Activated naive CD4-positive, alpha-beta T cell treated with anti-CD3 and anti-CD28 coated beads, Interleukin-2, amount 10 ng/mL, durations not matched to agents 5 hours and 36 hours (primary cell): ENCODE data around the gene CCDC88B. TPM values are rescaled to one million over a fixed set of nuclear protein-coding genes. Genes with fewer than 3 reads are reported as not detected.

ENCODE experiments used
- microRNA-seq: library from miRNA; unstranded; fragments of <30 nt; microRNA quantifications from one replicate; pipeline ENCODE4 v1.2.0, GENCODE V29; 2022; ENCODE audit warnings: borderline microRNAs expressed, borderline replicate concordance
- total RNA-seq, 2 experiments: library from RNA; stranded (reverse); gene quantifications; one replicate each; pipeline ENCODE4 v1.2.3, GENCODE V29; 2021

Gene CCDC88B, protein sequence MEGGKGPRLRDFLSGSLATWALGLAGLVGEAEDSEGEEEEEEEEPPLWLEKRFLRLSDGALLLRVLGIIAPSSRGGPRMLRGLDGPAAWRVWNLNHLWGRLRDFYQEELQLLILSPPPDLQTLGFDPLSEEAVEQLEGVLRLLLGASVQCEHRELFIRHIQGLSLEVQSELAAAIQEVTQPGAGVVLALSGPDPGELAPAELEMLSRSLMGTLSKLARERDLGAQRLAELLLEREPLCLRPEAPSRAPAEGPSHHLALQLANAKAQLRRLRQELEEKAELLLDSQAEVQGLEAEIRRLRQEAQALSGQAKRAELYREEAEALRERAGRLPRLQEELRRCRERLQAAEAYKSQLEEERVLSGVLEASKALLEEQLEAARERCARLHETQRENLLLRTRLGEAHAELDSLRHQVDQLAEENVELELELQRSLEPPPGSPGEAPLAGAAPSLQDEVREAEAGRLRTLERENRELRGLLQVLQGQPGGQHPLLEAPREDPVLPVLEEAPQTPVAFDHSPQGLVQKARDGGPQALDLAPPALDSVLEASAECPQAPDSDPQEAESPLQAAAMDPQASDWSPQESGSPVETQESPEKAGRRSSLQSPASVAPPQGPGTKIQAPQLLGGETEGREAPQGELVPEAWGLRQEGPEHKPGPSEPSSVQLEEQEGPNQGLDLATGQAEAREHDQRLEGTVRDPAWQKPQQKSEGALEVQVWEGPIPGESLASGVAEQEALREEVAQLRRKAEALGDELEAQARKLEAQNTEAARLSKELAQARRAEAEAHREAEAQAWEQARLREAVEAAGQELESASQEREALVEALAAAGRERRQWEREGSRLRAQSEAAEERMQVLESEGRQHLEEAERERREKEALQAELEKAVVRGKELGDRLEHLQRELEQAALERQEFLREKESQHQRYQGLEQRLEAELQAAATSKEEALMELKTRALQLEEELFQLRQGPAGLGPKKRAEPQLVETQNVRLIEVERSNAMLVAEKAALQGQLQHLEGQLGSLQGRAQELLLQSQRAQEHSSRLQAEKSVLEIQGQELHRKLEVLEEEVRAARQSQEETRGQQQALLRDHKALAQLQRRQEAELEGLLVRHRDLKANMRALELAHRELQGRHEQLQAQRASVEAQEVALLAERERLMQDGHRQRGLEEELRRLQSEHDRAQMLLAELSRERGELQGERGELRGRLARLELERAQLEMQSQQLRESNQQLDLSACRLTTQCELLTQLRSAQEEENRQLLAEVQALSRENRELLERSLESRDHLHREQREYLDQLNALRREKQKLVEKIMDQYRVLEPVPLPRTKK (N-terminal part only)
- total RNA-seq, result 100 to 1,000 TPM; 115 to 126 TPM

DNA sequence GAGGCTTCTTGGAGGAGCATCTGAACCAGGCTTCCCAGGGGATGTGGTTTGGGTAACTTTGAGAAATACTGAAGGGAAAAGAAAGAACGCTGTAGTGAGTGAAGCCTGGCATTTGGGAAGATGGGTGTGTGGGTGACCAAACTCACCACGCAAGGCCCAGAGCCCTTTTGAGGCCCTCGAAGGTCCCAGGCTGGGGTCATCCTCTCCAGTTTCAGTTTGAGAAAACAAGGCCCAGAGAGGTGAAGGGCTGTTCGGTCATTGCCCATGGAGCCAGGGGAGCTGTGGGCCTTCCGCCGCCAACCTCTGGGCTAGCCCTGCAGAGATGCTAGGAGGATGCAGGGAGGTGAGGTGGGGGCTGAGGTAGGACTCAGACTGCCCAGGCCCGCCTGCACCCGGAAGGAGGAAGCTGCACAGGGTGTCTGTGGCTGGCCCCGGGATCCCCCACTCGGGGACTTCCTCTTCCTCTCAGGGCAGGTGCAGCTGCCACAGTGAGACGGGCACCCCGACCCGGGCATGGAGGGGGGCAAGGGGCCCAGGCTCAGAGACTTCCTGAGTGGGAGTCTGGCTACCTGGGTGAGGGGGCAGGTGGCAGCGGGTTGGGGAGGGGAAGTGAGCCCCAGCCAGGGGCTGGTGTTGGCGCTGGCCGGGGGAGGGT is at the start of gene CCDC88B:
Gene CCDC88B, plus strand, starts transcription at position 451 of the 655 bp plus-strand sequence. Its CDS starts 63 bp downstream, at position 514.

DNA sequence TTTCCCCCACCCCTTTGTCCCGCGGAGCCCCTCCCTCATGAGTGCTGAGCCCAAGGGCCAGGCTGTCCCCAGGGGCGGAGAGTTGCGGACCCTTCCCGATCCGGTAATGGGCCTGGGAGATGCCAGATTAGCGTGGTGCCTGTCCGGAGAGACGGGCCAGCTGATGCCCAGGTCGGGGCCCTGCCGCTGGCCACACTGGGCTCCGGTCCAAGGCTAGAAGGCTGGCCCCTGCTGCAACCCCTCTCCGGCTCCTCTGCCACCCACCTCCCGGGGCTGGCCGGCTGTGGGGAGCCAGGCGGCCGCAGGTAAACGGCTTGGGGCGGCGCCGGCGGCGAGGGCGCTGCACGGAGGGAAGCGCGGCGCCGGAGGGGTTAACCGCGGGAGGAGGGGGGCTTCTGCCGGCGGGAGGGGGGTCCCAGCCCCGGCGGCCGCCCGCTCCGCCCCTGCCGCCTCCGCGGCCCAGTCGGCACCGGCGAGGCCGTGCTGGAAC is 48.7 kb upstream of the CCDC88B start, which contains the start of gene KCNK4:
Gene KCNK4, plus strand, starts transcription at position 41 of the 490 bp plus-strand sequence. CDS start 1,717 bp downstream, outside the sequence.

DNA sequence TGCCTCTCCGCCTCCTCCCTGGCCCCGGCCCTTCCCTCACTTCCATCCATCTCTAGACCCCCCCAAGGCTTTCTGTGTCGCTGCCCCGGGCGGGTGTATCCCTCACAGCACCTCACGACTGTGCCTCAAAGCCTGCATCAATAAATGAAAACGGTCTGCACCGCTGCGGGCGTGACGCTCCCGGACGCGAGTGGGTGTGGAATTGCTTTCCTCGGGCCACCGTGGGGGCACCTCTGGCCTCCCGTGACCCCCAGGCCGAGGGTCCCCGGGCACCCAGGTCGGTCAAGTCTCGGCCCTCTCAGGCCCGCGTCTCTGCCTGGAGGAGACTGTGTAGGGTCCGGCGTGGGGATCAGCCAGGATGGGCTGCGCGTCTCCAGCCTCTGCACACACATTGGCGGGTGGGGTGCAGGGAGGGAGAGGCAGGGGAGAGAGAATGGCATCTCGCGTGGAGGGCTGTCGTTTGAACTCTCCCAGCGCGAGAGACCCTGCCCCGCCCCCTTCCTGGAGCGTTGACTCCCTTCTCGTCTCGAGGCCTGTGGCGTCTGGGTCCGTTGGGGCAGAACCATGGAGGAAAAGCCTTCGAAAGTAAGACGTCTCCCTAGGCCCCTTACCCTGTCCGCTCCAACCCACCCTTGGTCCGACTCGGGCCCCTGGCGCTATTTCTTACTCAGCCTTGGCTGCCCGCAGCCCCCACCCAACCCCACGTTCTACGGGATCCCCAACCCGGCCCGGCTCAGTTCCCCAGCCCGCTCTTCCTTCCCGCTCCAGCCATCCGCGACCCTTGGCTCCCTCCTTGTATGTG is 40.0 kb upstream of the CCDC88B start, which contains the start of gene CATSPERZ:
Gene CATSPERZ, plus strand, starts transcription at position 512 of the 802 bp plus-strand sequence. Its CDS starts 53 bp downstream, at position 565.

DNA sequence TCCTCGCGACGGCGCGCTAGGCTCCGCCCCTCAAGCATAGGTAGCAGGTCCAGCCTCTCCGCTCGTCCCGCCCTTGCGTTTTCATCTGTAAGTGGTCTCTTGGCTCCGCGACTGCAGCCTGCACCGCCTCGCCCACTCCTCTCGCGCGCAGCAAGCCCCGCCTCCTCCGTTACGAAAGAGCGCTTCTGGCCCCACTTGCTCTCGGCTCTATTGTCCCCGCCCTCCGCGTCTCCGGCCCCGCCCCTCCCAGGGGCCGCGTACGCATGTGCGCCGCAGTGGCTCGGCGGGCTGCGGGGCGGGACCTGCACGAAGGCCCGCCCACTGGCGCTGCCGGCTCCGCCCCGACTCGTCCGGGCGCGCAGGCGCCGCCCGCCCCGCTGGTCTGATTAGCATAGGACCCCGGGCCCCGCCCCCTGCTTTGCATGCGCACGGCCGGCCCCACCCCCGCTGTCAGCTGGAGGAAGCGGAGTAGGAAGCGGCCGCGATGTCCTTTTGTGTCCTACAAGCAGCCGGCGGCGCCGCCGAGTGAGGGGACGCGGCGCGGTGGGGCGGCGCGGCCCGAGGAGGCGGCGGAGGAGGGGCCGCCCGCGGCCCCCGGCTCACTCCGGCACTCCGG is 34.8 kb upstream of the CCDC88B start, which contains the start of gene ESRRA:
Gene ESRRA, plus strand, starts transcription at position 450 of the 616 bp plus-strand sequence. CDS start 1,656 bp downstream, outside the sequence.

DNA sequence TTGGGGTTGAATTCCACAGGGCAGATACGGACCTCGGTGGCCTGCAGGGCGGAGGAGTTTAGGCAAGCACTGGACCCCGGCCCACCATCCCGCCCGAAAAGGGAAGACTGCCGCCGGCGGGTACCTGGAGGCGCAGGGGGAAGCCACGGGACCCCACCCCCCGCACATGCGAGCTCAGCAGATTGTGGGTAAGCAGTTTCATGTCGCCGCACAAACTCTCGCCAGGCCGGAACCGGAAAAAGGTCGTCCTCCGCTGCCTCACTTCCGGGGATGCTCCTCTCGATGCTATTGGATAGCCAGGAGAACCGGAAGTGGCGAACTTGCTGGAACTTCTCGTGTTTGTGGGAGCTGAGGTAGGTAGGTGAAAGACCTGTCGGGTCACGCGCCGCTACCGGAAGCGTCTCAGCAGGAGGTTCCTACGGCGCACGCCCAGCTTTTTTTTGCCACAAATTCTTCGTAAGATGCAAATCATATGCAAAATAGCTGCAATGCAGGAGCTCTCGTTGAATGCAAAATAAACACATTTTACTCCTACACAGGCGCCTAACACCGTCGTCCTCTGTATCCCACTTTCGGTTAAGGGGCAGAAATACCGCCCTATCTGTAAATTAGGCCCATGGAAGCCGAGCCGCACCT is 22.6 kb upstream of the CCDC88B start, which contains the start of gene TRMT112:
Gene TRMT112, minus strand, starts transcription at position 235 of the 636 bp plus-strand sequence. Its CDS starts 33 bp downstream, at position 202.

DNA sequence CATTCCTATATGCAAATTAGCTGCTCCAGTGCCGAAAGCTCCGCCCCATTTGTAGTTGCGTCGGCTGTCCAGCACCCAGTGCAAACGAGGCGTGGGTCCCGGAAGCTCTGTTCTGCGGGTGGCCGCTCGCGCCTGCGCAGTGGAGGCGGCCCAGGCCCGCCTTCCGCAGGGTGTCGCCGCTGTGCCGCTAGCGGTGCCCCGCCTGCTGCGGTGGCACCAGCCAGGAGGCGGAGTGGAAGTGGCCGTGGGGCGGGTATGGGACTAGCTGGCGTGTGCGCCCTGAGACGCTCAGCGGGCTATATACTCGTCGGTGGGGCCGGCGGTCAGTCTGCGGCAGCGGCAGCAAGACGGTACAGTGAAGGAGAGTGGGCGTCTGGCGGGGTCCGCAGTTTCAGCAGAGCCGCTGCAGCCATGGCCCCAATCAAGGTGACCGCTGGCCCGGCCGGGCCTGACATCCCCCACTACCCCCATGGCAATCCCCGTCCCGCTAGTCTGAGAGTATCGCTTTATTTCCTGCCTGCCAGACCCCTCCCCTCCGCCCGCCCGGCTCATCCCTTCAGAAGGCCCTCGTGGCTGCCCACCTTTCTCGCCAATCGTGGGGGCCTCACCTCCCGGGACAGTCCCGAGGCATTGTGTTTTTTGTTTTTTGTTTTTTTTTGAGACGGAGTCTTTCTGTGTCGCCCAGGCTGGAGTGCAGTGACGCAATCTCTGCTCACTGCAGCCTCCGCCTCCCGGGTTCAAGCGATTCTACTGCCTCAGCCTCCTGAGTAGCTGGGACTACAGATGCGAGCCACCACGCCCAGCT is 21.8 kb upstream of the CCDC88B start, which contains the start of gene PRDX5:
Gene PRDX5, plus strand, starts transcription at position 161 of the 805 bp plus-strand sequence. Its CDS starts 95 bp downstream, at position 256.

DNA sequence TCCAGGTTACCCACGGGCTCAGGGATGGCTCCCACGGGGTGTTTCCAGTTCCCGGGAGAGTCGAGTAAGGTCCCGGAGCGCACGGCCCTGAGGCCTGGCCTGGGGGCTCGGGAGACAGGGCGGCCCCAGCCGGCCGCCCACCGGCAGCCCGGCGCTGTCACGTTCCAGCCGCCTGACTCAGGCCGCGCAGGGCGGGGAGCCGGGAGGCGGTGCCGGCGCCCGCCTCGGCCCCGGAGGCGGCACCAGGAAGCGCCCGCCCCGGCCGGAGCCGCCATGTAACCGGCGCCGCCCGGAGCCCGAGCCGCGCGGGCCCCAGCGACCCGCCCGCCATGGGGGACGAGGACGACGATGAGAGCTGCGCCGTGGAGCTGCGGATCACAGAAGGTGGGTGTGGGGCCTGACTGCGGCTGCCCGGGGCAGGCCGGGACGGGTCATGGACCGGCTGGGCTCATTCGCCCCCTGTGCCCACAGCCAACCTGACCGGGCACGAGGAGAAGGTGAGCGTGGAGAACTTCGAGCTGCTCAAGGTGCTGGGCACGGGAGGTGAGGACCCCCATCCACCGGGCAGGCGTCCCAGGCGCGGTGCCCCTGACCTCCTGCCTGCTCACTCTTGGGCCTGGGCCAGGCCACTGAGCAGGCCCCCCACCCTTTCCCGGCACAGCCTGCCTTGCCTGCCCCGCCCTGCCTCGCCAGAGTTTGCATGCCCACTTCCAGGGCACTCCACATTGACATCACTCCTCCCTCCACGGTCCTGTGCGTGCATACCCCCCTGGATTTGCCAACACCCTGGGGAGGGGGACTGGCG is 19.1 kb downstream of the CCDC88B start, which contains the start of gene RPS6KA4:
Gene RPS6KA4, plus strand, starts transcription at position 256 of the 805 bp plus-strand sequence. Its CDS starts 74 bp downstream, at position 330.

Small RNAs within 50 kb of the gene (microRNA-seq; reads per million reads assigned to microRNA genes)
- gene MIR1237 (1.0 reads per million), gene MIR7155 (0.83 reads per million)

Other genes with a start within 250 kb of the CCDC88B start
- gene MACROD1, start 174.1 kb upstream of the CCDC88B start, total RNA-seq, result 10 to 100 TPM; 14.2 TPM
- 100 to 1,000 TPM; 181 to 183 TPM for gene STIP1, start 154.0 kb upstream of the CCDC88B start, total RNA-seq
- 100 to 1,000 TPM; 203 to 209 TPM for gene FERMT3, start 133.5 kb upstream of the CCDC88B start, total RNA-seq
- 10 to 100 TPM; 30.8 to 36.4 TPM for gene TRPT1, start 114.0 kb upstream of the CCDC88B start, total RNA-seq
- 10 to 100 TPM; 76.7 to 80.2 TPM for gene NUDT22, start 113.9 kb upstream of the CCDC88B start, total RNA-seq
- 10 to 100 TPM; 43.9 to 44.9 TPM for gene DNAJC4, start 109.7 kb upstream of the CCDC88B start, total RNA-seq
- gene VEGFB, start 105.6 kb upstream of the CCDC88B start, total RNA-seq, result 10 to 100 TPM; 81.2 to 88.6 TPM
- 10 to 100 TPM; 28.4 to 28.8 TPM for gene FKBP2, start 99.1 kb upstream of the CCDC88B start, total RNA-seq
- 10 to 100 TPM; 93.0 to 98.0 TPM for gene PPP1R14B, start 93.3 kb upstream of the CCDC88B start, total RNA-seq
- gene PLCB3, start 88.7 kb upstream of the CCDC88B start, total RNA-seq, result 10 to 100 TPM; 11.4 to 11.9 TPM
- gene BAD, start 55.5 kb upstream of the CCDC88B start, total RNA-seq, result 10 to 100 TPM; 33.1 to 33.7 TPM
- gene GPR137, start 54.4 kb upstream of the CCDC88B start, total RNA-seq, result 10 to 100 TPM; 26.2 to 26.7 TPM
- gene KCNK4, start 48.9 kb upstream of the CCDC88B start, total RNA-seq, result not detected
- not detected for gene CATSPERZ, start 39.8 kb upstream of the CCDC88B start, total RNA-seq
- gene ESRRA, start 34.7 kb upstream of the CCDC88B start, total RNA-seq, result 10 to 100 TPM; 34.1 to 37.7 TPM
- gene TRMT112, start 22.6 kb upstream of the CCDC88B start, total RNA-seq, result 100 to 1,000 TPM; 156 to 165 TPM
- 100 to 1,000 TPM; 110 to 116 TPM for gene PRDX5, start 22.1 kb upstream of the CCDC88B start, total RNA-seq
- gene RPS6KA4, start 19.0 kb downstream of the CCDC88B start, total RNA-seq, result 10 to 100 TPM; 31.8 to 35.0 TPM
- gene SLC22A11, start 215.7 kb downstream of the CCDC88B start, total RNA-seq, result not detected